HG03025 (cell line): ENCODE results near the gene FAM53C.
"Not testable (repeated sequence)": the region's sequence is repeated elsewhere in the genome, so short reads cannot be mapped to it uniquely, and the experiment has no call there.

ENCODE experiments used
- ATAC-seq: cut with Tn5 transposase; IDR thresholded peaks from one replicate; pipeline ENCODE4 v1.9.1; 2021; ENCODE audit warnings: mild to moderate bottlenecking, moderate library complexity; ENCODE audit not compliant: unreplicated experiment, low FRiP score

FAM53C gene

GRCh38 chr5:138337685-138338410 lies at the start of gene FAM53C:
Gene FAM53C, plus strand, starts transcription at chr5:138338266. Its CDS starts 3,070 bp downstream, at chr5:138341336.
- peak; percentile 84 for ATAC-seq

GRCh38 chr5:138289296-138289695 lies 48.8 kb upstream of the FAM53C start:
- ATAC-seq, result no peak

GRCh38 chr5:138303372-138303771 lies 34.7 kb upstream of the FAM53C start:
- no peak for ATAC-seq

- no peak for ATAC-seq
Measured at GRCh38 chr5:138305797-138306196, 32.3 kb upstream of the FAM53C start.

GRCh38 chr5:138315751-138316278 lies 22.3 kb upstream of the FAM53C start:
- ATAC-seq, result no peak

GRCh38 chr5:138316355-138316754 lies 21.7 kb upstream of the FAM53C start:
- no peak for ATAC-seq

- not testable (repeated sequence) for ATAC-seq
Measured at GRCh38 chr5:138318211-138318610, 19.9 kb upstream of the FAM53C start.

- no peak for ATAC-seq
Measured at GRCh38 chr5:138330813-138331448, 7.1 kb upstream of the FAM53C start.

- ATAC-seq, result peak; percentile 99
Measured at GRCh38 chr5:138331449-138332368, 6.4 kb upstream of the FAM53C start, which contains the start of gene CDC25C. Gene CDC25C, minus strand, starts transcription at chr5:138331804. Its CDS starts 624 bp downstream, at chr5:138331180.

- no peak for ATAC-seq
Measured at GRCh38 chr5:138334867-138335447, 3.1 kb upstream of the FAM53C start.

GRCh38 chr5:138336952-138337684 lies 948 bp upstream of the FAM53C start:
- peak; percentile 7 for ATAC-seq

- ATAC-seq, result peak; percentile 1
Measured at GRCh38 chr5:138338411-138339090, 485 bp downstream of the FAM53C start.

GRCh38 chr5:138339091-138339456 lies 1.0 kb downstream of the FAM53C start:
- ATAC-seq, result no peak

- no peak for ATAC-seq
Measured at GRCh38 chr5:138339464-138339863, 1.4 kb downstream of the FAM53C start.

- ATAC-seq, result no peak
Measured at GRCh38 chr5:138340008-138340407, 1.9 kb downstream of the FAM53C start.

GRCh38 chr5:138344887-138345622 lies 7.0 kb downstream of the FAM53C start:
- ATAC-seq, result no peak

GRCh38 chr5:138346889-138347288 lies 8.8 kb downstream of the FAM53C start:
- ATAC-seq, result no peak

- ATAC-seq, result no peak
Measured at GRCh38 chr5:138349852-138350562, 11.9 kb downstream of the FAM53C start.
